Subcutaneous adipose tissue (tissue), 4 donors: ENCODE data around the gene RAP1GAP. TPM values are rescaled to one million over a fixed set of nuclear protein-coding genes. Genes with fewer than 3 reads are reported as not detected.

Source experiments
- total RNA-seq, 4 donors: library from RNA; depleted of rRNA; stranded (reverse); fragments of >200 nt; gene quantifications; one replicate each; pipeline ENCODE4 v1.1.0, GENCODE V29; 2016
- TF ChIP-seq, protein P1 (sequence below): fragments of 450-650 bp; IDR thresholded peaks from one replicate; pipeline ENCODE4 v1.5.1; 2016; ENCODE audit warnings: low read depth, mild to moderate bottlenecking, control low read depth, antibody characterized with exemption, moderate library complexity

Gene RAP1GAP
- total RNA-seq, 4 donors from 2014 or later = 0.17 to 0.22 TPM; not detected in 2

- TF ChIP-seq, protein P1, sequence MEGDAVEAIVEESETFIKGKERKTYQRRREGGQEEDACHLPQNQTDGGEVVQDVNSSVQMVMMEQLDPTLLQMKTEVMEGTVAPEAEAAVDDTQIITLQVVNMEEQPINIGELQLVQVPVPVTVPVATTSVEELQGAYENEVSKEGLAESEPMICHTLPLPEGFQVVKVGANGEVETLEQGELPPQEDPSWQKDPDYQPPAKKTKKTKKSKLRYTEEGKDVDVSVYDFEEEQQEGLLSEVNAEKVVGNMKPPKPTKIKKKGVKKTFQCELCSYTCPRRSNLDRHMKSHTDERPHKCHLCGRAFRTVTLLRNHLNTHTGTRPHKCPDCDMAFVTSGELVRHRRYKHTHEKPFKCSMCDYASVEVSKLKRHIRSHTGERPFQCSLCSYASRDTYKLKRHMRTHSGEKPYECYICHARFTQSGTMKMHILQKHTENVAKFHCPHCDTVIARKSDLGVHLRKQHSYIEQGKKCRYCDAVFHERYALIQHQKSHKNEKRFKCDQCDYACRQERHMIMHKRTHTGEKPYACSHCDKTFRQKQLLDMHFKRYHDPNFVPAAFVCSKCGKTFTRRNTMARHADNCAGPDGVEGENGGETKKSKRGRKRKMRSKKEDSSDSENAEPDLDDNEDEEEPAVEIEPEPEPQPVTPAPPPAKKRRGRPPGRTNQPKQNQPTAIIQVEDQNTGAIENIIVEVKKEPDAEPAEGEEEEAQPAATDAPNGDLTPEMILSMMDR = no peak
Measured at GRCh38 chr1:21641076-21641475, 28.1 kb downstream of the RAP1GAP start.

- TF ChIP-seq, protein P1 = no peak
Measured at GRCh38 chr1:21640653-21641052, 28.5 kb downstream of the RAP1GAP start.

DNA sequence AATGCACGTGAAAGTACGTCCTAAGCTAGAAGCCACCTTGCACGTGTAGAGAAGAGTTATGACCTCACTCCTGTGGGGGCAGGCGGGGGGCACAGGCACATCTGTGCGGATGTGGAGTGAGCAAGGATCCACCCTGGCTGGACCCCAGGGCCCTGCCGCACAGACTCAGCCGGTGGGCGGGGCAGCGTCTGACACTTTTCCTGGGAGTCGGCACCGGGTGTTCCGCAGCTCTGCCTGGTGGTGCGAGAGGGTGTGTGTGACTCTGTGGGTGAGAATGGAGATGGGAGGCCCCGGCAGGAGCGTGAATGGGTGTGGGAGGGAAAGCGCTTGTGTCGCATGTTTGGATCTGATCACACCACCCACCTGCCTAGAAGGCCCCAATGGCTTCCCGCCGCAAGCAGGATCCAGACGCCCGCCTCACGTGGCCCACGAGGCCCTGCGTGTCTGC lies 29.5 kb downstream of the RAP1GAP start:
- TF ChIP-seq, protein P1 = no peak

GRCh38 chr1:21638531-21639341 lies 30.4 kb downstream of the RAP1GAP start:
- TF ChIP-seq, protein P1 = no peak

GRCh38 chr1:21637514-21637913 lies 31.6 kb downstream of the RAP1GAP start:
- TF ChIP-seq, protein P1 = no peak

DNA sequence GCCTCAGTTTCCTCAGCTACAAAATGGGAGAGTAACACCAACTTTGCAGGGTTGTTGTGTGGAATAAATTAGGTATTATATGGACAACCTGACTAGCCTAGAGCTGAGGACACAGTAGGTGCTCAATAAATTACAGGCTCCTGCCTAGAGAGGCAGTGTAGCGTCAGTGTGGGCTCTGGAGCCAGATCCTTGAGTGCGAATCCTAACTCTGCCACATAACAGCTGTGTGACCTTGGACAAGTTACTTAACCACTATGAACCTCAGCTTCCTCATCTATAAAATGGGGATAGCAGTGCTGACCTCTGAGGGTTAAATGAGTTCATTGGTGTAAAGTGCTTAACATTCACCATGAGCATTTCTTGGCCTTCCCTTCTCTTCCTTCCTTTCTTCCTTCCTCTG lies 33.1 kb downstream of the RAP1GAP start:
- TF ChIP-seq, protein P1 = no peak

DNA sequence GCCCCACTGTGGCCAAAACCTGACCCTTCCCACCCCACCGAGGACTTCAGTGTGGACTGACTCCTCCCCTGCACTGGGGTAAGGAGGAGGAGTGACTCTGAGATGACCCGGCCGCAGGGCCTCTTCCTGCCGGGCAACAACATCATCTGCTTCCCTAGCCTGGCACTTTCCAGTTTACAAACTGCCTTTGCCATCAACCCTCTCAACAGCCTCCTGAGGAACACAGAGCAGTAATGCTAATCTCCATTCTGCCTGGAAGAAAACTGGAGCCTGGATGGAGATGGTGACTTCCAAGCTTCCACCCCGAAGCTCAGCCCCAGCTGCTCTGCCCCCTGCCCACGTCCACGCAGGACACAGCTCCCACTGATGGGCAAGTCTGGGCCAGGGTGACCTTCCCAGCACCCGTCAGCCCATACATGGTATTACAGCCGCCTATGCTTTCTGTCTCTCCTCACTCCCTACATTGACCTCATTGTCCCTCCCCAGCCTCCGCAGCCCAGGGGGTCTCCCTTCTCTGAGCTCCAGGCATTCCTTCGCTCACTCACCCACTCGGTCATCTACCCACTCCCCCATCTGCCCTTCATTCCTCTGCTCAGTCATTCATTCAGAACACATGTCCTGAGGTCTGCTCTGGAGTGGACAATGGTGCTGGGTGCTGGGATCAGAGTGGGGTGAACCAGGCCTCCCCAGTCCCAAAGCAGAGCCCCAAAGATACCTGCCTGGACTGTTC lies 34.2 kb downstream of the RAP1GAP start:
- TF ChIP-seq, protein P1 = no peak
